SJCRH30 (cell line): ENCODE results near the gene KRTAP12-4. TPM values are rescaled to one million over a fixed set of nuclear protein-coding genes. Genes with fewer than 3 reads are reported as not detected.
"Not testable (repeated sequence)": the region's sequence is repeated elsewhere in the genome, so short reads cannot be mapped to it uniquely, and the experiment has no call there.

Source experiments
- DNase-seq, 2 experiments: peaks; one replicate each; pipeline ENCODE4 v3.0.0-alpha.2; 2015 to 2020
- H3K27ac ChIP-seq: fragments of 250-450 bp; sonication (Bioruptor Pico); 2 replicates; pipeline ENCODE4 v1.5.1; 2020; ENCODE audit warnings: mild to moderate bottlenecking, moderate library complexity
- H3K27me3 ChIP-seq: fragments of 250-450 bp; sonication (Bioruptor Pico); 2 replicates; pipeline ENCODE4 v1.5.1; 2020; ENCODE audit warnings: mild to moderate bottlenecking, moderate library complexity
- H3K36me3 ChIP-seq: fragments of 250-450 bp; sonication (Bioruptor Pico); 2 replicates; pipeline ENCODE4 v1.5.1; 2020; ENCODE audit warnings: mild to moderate bottlenecking, moderate library complexity
- H3K4me1 ChIP-seq: fragments of 250-450 bp; sonication (Bioruptor Pico); 2 replicates; pipeline ENCODE4 v1.5.1; 2020; ENCODE audit warnings: mild to moderate bottlenecking, moderate library complexity
- H3K4me3 ChIP-seq: fragments of 250-450 bp; sonication (Bioruptor Pico); 2 replicates; pipeline ENCODE4 v1.5.1; 2020; ENCODE audit warnings: mild to moderate bottlenecking, moderate library complexity
- H3K9me3 ChIP-seq: fragments of 250-450 bp; sonication (Bioruptor Pico); replicated peaks from 2 replicates; pipeline ENCODE4 v1.5.1; 2020; ENCODE audit warnings: mild to moderate bottlenecking, moderate library complexity
- total RNA-seq: library from RNA; depleted of rRNA; stranded (reverse); fragments of >200 nt; shearing (Covaris generic); gene quantifications from 2 replicates; pipeline ENCODE4 v1.2.3, GENCODE V29; 2014

KRTAP12-4 gene
- total RNA-seq, 1 experiment from 2014 or later: not detected

- no peaks in the 10 kb centered on the region for H3K36me3 ChIP-seq
- peak in 1 of 2 experiments; percentile 23 for DNase-seq
- no peak within 1 kb of the TSS for H3K4me3 ChIP-seq
- H3K27ac ChIP-seq: no peak within 1 kb of the TSS
- H3K4me1 ChIP-seq: peaks cover 8% of the 10 kb centered on the region; the same call in 1 of the 2 replicates
- no peaks in the 10 kb centered on the region for H3K27me3 ChIP-seq
- H3K9me3 ChIP-seq: no peaks in the 10 kb centered on the region; the same call in 1 of the 2 replicates
These were observed 27.6 kb upstream of the KRTAP12-4 start, which contains the start of gene KRTAP12-1 for GRCh38 chr21:44681861-44682579. Gene KRTAP12-1 (minus strand): TSS chr21:44682163. CDS start chr21:44682123, 40 bp downstream.

- Histone ChIP-seq H3K27me3 (no peaks in the 10 kb centered on the region), H3K9me3 (no peaks in the 10 kb centered on the region; the same call in 1 of the 2 replicates), H3K36me3 (no peaks in the 10 kb centered on the region), H3K27ac (no peak overlapping the region), H3K4me1 (no peaks in the 10 kb centered on the region), H3K4me3 (no peak overlapping the region)
- DNase-seq: no peak
These were observed 26.7 kb upstream of the KRTAP12-4 start for GRCh38 chr21:44681152-44681551.

GRCh38 chr21:44677881-44678280 lies 23.4 kb upstream of the KRTAP12-4 start:
- Histone ChIP-seq H3K27me3 (no peaks in the 10 kb centered on the region), H3K4me3 (no peak overlapping the region), H3K27ac (no peak overlapping the region), H3K9me3 (peaks cover 1% of the 10 kb centered on the region; the same call in 1 of the 2 replicates), H3K4me1 (no peaks in the 10 kb centered on the region), H3K36me3 (no peaks in the 10 kb centered on the region)
- DNase-seq: no peak

GRCh38 chr21:44671911-44672310 lies 17.5 kb upstream of the KRTAP12-4 start:
- DNase-seq: no peak
- no peaks in the 10 kb centered on the region for H3K4me1 ChIP-seq
- H3K27ac ChIP-seq: no peak overlapping the region
- H3K4me3 ChIP-seq: no peak overlapping the region
- H3K9me3 ChIP-seq: 0 out of 2 replicates have a peak, but pooled peaks cover 3% of the 10 kb centered on the region
- H3K36me3 ChIP-seq: no peaks in the 10 kb centered on the region
- no peaks in the 10 kb centered on the region for H3K27me3 ChIP-seq

GRCh38 chr21:44670642-44671432 lies 16.4 kb upstream of the KRTAP12-4 start:
- Histone ChIP-seq H3K4me1 (no peaks in the 10 kb centered on the region), H3K27me3 (no peaks in the 10 kb centered on the region), H3K9me3 (0 out of 2 replicates have a peak, but pooled peaks cover 3% of the 10 kb centered on the region), H3K4me3 (no peak overlapping the region), H3K36me3 (no peaks in the 10 kb centered on the region), H3K27ac (no peak overlapping the region)
- DNase-seq: no peak

- no peak for DNase-seq
These were observed 13.2 kb upstream of the KRTAP12-4 start for GRCh38 chr21:44667612-44668011.

GRCh38 chr21:44666401-44667320 lies 12.2 kb upstream of the KRTAP12-4 start, which contains the start of gene KRTAP12-2:
Gene KRTAP12-2 (minus strand): TSS chr21:44666927. CDS start chr21:44666886, 41 bp downstream.
- no peak within 1 kb of the TSS for H3K4me3 ChIP-seq
- H3K9me3 ChIP-seq: 0 out of 2 replicates have a peak, but pooled peaks cover 3% of the 10 kb centered on the region
- H3K4me1 ChIP-seq: no peaks in the 10 kb centered on the region
- no peak within 1 kb of the TSS for H3K27ac ChIP-seq
- no peak for DNase-seq
- H3K27me3 ChIP-seq: no peaks in the 10 kb centered on the region
- no peaks in the 10 kb centered on the region for H3K36me3 ChIP-seq

More at GRCh38 chr21:44667612-44668011, 13.2 kb upstream of the KRTAP12-4 start:
- no peak overlapping the region for H3K27ac ChIP-seq
- H3K36me3 ChIP-seq: no peaks in the 10 kb centered on the region
- H3K9me3 ChIP-seq: 0 out of 2 replicates have a peak, but pooled peaks cover 3% of the 10 kb centered on the region
- no peaks in the 10 kb centered on the region for H3K27me3 ChIP-seq
- no peaks in the 10 kb centered on the region for H3K4me1 ChIP-seq
- H3K4me3 ChIP-seq: no peak overlapping the region

GRCh38 chr21:44664691-44665090 lies 10.2 kb upstream of the KRTAP12-4 start:
- Histone ChIP-seq H3K4me1 (no peaks in the 10 kb centered on the region), H3K27ac (no peak overlapping the region), H3K36me3 (no peaks in the 10 kb centered on the region), H3K9me3 (0 out of 2 replicates have a peak, but pooled peaks cover 3% of the 10 kb centered on the region), H3K27me3 (no peaks in the 10 kb centered on the region), H3K4me3 (no peak overlapping the region)
- no peak for DNase-seq

GRCh38 chr21:44661567-44661966 lies 7.1 kb upstream of the KRTAP12-4 start:
- H3K27ac ChIP-seq, H3K4me1 ChIP-seq, DNase-seq, H3K4me3 ChIP-seq, H3K27me3 ChIP-seq, H3K9me3 ChIP-seq, H3K36me3 ChIP-seq: not testable (repeated sequence)

GRCh38 chr21:44658913-44659595 lies 4.6 kb upstream of the KRTAP12-4 start:
- H3K4me3 ChIP-seq: no peak overlapping the region
- H3K4me1 ChIP-seq: no peaks in the 10 kb centered on the region
- no peaks in the 10 kb centered on the region for H3K27me3 ChIP-seq
- no peak overlapping the region for H3K27ac ChIP-seq
- DNase-seq: no peak
- peaks cover 6% of the 10 kb centered on the region; the same call in 1 of the 2 replicates for H3K9me3 ChIP-seq
- H3K36me3 ChIP-seq: no peaks in the 10 kb centered on the region

- Histone ChIP-seq H3K36me3 (no peaks in the 10 kb centered on the region), H3K27ac (no peak overlapping the region), H3K4me1 (no peaks in the 10 kb centered on the region), H3K4me3 (no peak overlapping the region), H3K9me3 (peaks cover 6% of the 10 kb centered on the region; the same call in 1 of the 2 replicates), H3K27me3 (no peaks in the 10 kb centered on the region)
- DNase-seq: no peak
These were observed 4.1 kb upstream of the KRTAP12-4 start for GRCh38 chr21:44658541-44658910.

GRCh38 chr21:44657635-44658540 lies 3.4 kb upstream of the KRTAP12-4 start, which contains the start of gene KRTAP12-3:
Gene KRTAP12-3 (plus strand): TSS chr21:44657932. CDS start chr21:44657980, 48 bp downstream.
- DNase-seq: no peak
- H3K27ac ChIP-seq: no peak within 1 kb of the TSS
- no peaks in the 10 kb centered on the region for H3K4me1 ChIP-seq
- no peaks in the 10 kb centered on the region for H3K27me3 ChIP-seq
- H3K36me3 ChIP-seq: no peaks in the 10 kb centered on the region
- peaks cover 6% of the 10 kb centered on the region; the same call in 1 of the 2 replicates for H3K9me3 ChIP-seq
- no peak within 1 kb of the TSS for H3K4me3 ChIP-seq

- Histone ChIP-seq H3K27ac (no peak overlapping the region), H3K27me3 (no peaks in the 10 kb centered on the region), H3K36me3 (no peaks in the 10 kb centered on the region), H3K9me3 (peaks cover 6% of the 10 kb centered on the region; the same call in 1 of the 2 replicates), H3K4me3 (no peak overlapping the region), H3K4me1 (no peaks in the 10 kb centered on the region)
- no peak for DNase-seq
These were observed 2.4 kb upstream of the KRTAP12-4 start for GRCh38 chr21:44656868-44657267.
